GM21390 (cell line): ENCODE results near the gene IRS1.

Experiments used
- ATAC-seq: cut with Tn5 transposase; IDR thresholded peaks from one replicate; pipeline ENCODE4 v1.9.1; 2021; ENCODE audit not compliant: unreplicated experiment

IRS1 gene

GRCh38 chr2:226758921-226759640, 40.5 kb downstream of the IRS1 start:
- no peak for ATAC-seq

GRCh38 chr2:226756131-226756530, 43.5 kb downstream of the IRS1 start:
- ATAC-seq = no peak

GRCh38 chr2:226755631-226756030, 44.0 kb downstream of the IRS1 start:
- no peak for ATAC-seq

- ATAC-seq = no peak
Measured at GRCh38 chr2:226754821-226755604, 44.6 kb downstream of the IRS1 start.

GRCh38 chr2:226752887-226753286, 46.7 kb downstream of the IRS1 start:
- no peak for ATAC-seq

- no peak for ATAC-seq
Measured at GRCh38 chr2:226747288-226747687, 52.3 kb downstream of the IRS1 start.

- no peak for ATAC-seq
Measured at GRCh38 chr2:226746196-226746800, 53.3 kb downstream of the IRS1 start.

- ATAC-seq = no peak
Measured at GRCh38 chr2:226743915-226744314, 55.7 kb downstream of the IRS1 start.

GRCh38 chr2:226742347-226742746, 57.3 kb downstream of the IRS1 start:
- no peak for ATAC-seq

GRCh38 chr2:226740039-226740648, 59.5 kb downstream of the IRS1 start:
- ATAC-seq = no peak

GRCh38 chr2:226739545-226740030, 60.0 kb downstream of the IRS1 start:
- no peak for ATAC-seq

- ATAC-seq = no peak
Measured at GRCh38 chr2:226738821-226739544, 60.6 kb downstream of the IRS1 start.

GRCh38 chr2:226738191-226738820, 61.3 kb downstream of the IRS1 start:
- no peak for ATAC-seq

GRCh38 chr2:226736382-226736781, 63.2 kb downstream of the IRS1 start:
- no peak for ATAC-seq

- ATAC-seq = no peak
Measured at GRCh38 chr2:226733927-226734564, 65.6 kb downstream of the IRS1 start.

- no peak for ATAC-seq
Measured at GRCh38 chr2:226733189-226733858, 66.3 kb downstream of the IRS1 start.

- no peak for ATAC-seq
Measured at GRCh38 chr2:226732478-226733188, 67.0 kb downstream of the IRS1 start.

- no peak for ATAC-seq
Measured at GRCh38 chr2:226730481-226730880, 69.1 kb downstream of the IRS1 start.

GRCh38 chr2:226728996-226729395, 70.6 kb downstream of the IRS1 start:
- ATAC-seq = no peak
